Inflammatory macrophage (primary cell): ENCODE results near the gene NRXN3.

Experiments used
- DNase-seq, 2 donors: peaks; one replicate each; pipeline ENCODE4 v3.0.0-alpha.2; 2020 to 2022

NRXN3 gene

GRCh38 chr14:79395061-79395460, 1224.9 kb downstream of the NRXN3 start:
- DNase-seq, result no peak

DNA sequence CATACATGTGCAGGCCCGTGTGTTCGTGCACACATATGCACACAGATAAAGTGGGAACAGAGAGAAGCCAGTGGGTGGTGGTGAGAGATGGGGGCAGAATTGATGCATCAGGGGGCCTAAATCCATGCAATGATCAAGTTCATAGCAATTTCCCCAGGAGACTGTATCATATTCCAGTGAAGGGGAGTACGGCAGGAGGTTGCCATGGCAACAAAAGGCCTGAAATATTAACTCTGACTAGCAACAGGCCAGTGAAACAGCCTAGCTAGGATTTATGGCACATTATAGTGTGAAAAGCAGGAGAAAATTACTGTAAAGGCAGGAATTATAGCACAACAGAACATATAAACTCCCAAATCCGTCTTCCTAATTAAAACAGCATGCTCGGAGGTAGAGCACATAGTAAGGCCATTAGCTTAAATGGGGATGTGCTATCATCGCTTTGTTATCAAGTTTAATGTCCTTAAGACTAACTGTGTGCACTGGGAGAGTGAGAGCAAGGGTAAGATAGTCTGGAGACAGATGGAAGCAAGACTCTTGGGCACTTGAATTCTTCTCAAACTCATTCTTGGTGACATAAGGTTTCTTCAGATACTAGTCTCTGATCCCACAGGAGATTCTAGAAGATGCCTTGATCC, 1234.8 kb downstream of the NRXN3 start:
- no peak for DNase-seq

DNA sequence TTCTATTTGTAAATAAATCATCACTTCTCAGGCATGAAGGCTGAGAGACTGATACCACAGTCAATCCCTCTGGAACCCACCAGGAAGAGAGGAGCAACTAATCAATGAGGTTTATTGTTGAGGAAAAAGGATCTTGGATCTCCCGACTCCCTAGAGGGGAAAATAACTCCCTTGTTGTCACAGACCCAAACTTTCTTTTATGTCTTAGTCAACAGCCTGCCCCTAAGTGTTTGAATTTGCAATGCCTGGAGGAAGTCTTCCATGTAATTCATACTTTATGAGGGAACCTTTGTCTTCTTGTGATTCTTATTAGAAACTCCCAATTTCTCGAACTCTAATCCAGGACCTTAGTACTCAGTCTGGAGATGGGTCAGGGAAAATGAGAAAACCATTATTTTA, 1235.3 kb downstream of the NRXN3 start:
- DNase-seq, result no peak

GRCh38 chr14:79407572-79407971, 1237.4 kb downstream of the NRXN3 start:
- no peak for DNase-seq

- DNase-seq, result no peak
Observed at GRCh38 chr14:79408696-79409095, 1238.5 kb downstream of the NRXN3 start.

GRCh38 chr14:79411403-79412174, 1241.4 kb downstream of the NRXN3 start:
- no peak for DNase-seq

GRCh38 chr14:79412822-79413221, 1242.6 kb downstream of the NRXN3 start:
- no peak for DNase-seq

DNA sequence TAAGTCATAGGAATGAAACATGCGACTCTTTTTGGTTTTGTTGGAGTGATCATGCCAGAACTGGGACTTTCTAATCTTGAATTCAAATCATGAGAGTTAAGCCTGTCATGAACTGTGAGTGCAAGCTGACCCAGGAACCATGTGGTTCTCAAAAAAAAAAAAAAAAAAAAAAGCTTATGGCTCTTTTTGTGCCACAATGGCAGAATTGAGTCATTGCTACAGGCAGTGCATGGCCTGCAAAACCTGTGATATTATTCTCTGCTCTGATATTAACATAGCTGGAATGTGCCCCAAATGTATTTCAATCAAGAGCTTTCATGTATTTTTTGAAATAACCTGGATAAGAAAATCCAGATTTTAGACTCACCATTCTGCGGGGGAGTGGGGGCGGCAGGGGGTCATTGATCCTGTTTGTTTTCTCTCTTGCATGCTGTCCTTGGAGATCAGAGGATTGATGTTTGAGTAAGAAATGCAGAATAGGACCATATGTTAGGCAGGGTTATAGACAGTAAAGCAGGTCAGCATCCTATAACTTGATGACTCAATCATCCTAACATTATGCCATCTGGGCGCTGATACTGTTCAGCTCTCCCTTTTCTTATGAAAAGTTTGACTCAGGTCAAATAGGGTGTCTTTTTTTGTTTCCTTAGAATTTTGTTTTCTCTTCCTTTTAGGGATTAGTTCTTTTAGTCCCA, 1243.7 kb downstream of the NRXN3 start:
- no peak for DNase-seq

GRCh38 chr14:79415726-79416125, 1245.6 kb downstream of the NRXN3 start:
- DNase-seq, result no peak

- no peak for DNase-seq
Observed at GRCh38 chr14:79417961-79418360, 1247.8 kb downstream of the NRXN3 start.

DNA sequence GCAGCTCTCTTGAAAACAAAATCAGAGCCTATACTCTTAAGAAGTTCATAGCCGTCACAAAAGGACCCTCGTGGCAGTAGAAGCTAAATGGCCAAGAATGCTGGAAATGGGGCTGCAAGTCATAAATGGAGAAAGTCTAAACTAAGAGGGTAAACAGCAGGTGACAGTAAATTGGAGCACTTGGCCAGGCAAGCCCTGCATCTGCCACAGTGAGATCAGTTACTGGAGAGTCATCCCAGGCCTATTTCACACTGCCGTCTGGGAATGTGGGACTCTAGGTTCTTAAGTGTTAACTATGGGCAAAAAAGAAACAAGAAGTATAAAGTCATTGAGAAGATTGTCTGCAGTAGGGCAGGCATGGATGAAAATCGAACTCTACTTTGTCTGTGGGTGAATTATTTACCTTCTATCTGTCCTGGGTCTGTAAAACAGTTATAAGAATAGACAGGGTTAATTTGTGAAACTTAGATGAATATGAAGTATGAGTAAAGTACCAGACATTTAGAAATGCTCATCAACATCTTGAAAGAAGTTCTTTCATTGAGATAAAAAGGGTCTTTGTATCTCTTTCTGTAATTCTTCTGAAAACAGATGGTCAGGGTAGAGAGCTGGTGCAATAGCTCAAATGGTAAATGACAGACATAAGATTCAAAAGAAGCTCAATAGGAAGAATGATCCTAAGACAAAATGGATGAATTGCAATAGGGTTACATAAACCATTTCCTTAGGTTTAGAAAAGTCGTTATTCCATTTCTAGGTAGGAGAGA, 1248.7 kb downstream of the NRXN3 start:
- no peak for DNase-seq

DNA sequence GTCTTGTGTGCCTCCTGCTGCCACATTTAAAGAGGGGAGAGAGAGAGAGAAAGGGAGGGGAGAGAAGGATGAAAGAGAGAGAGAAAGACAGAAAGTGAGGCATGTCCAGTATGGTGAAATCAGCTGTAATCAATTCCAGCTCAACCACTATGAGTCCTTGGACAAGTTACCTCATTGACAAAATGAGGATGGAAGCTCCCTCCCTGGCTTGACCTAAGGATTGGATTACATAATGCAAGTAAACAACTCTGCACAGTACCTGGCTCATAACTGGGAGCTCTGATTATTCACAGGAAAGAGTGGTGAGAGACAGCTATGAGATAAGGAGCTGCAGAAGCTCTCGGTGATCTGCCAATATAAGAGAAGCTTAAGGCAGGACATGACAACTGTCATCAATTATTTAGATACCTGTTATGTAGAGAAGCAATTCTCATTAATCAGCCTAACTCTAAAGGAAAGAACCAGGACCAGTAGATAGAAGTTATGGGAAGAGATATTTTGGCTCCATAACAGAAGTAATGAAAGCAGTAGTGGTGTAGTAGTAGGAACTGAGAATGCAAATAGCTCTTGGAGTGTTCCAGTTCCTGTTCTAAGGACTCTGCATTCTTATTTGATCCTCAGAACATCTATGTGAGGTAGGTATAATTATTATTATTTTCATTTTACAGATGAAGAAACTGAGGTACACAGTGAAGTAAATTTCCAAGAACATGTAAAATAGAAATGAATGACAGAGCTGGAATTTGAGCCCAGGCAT, 1249.6 kb downstream of the NRXN3 start:
- no peak for DNase-seq

DNA sequence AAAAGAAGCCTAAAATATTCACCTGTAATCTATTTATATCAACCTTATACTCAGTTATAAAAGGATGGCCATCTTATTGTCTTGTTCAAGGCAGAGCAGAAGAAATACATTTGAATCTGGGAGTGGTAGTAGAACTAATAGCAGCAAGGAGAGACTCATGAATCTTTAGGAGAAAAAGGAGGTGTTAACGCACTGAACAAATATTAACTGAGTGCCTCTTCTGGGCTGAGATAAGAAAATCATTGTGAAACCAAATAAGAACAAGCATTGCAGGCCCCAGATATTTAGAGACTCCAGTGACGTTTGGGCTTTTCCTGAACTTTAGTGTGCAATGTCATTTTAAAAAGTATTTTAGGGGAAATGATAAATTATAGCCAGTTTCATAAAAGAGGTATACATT, 1250.6 kb downstream of the NRXN3 start:
- DNase-seq, result no peak

- no peak for DNase-seq
Observed at GRCh38 chr14:79421811-79422210, 1251.6 kb downstream of the NRXN3 start.

DNA sequence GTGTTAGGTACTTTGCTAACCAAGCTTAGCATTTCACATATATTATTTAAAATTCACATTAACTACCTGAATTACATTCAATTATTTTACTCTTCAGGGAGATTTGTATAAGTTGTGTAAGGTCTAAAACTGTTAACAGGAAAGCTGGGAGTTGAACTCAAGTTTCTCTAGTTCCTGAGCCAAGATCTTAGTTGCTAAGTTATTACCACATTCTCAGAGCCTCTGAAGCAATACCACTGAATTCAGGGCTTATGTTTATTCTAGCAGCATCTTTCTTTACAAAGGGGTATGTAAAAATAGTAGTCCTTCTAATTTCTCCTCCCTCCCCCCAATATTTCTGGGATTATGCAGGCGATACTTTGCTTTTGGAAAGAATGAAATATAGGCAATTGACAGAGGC, 1254.3 kb downstream of the NRXN3 start:
- DNase-seq, result no peak

GRCh38 chr14:79426103-79426755, 1256.1 kb downstream of the NRXN3 start:
- no peak for DNase-seq

GRCh38 chr14:79432640-79433039, 1262.5 kb downstream of the NRXN3 start:
- DNase-seq, result no peak

DNA sequence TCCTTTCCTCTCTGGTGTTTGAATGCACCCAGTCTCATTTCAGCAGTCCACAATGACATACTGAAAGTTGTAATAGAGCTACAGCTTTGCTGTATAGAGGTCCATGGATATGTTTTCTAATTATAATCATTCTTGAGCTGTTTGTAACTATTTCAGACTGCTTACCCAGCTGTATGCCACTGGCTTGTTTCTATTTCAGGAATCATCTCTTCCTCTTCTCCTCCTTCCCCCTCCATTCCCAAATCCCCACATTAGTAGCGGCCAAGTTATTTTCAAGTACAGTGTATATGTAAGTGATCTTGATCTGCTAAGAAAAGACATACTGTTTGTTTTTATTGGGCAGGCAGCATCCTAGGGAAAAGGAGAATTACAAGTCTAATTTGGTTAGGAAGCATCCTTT, 1266.2 kb downstream of the NRXN3 start:
- DNase-seq, result no peak

- no peak for DNase-seq
Observed at GRCh38 chr14:79437951-79438350, 1267.8 kb downstream of the NRXN3 start.

- no peak for DNase-seq
Observed at GRCh38 chr14:79438696-79439342, 1268.6 kb downstream of the NRXN3 start.

- no peak for DNase-seq
Observed at GRCh38 chr14:79442786-79443185, 1272.6 kb downstream of the NRXN3 start.
